Erythroblast (primary cell): ENCODE measurements around the gene CFAP77.

Experiments
- GATA1 ChIP-seq: IDR thresholded peaks from 2 replicates; pipeline ENCODE4 v1.6.1; 2011; ENCODE audit warnings: low read depth, mild to moderate bottlenecking, control low read depth, low read length, moderate library complexity
- POLR2A ChIP-seq: IDR thresholded peaks from 2 replicates; pipeline ENCODE4 v1.6.1; 2011; ENCODE audit warnings: mild to moderate bottlenecking, low read length

DNA sequence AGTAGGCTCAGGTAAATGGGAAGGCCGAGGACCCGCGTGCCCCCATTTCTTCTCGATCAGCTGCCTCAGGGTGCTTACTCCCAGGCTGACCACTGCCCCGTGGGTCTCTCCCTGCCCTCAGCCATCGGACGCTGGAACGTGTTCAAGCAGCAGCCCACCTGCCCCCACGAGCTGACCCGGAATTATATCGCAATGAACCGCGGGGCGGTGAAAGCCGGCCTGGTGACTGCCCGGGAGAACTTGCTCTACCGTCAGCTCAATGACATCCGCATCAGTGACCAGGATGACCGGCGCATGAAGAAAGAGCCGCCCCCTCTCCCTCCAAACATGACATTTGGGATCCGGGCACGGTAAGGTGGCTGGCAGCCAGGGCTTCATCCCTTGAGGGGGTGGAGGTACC, 89.2 kb downstream of the CFAP77 start:
- TF ChIP-seq POLR2A (no peak), GATA1 (no peak)
